Skeletal muscle satellite cell (primary cell): Measurements from ENCODE around the gene PCGF3.
A peak's percentile ranks its signal among the peaks of the same experiment; 100 is the strongest.
"Not testable (repeated sequence)": the region's sequence is repeated elsewhere in the genome, so short reads cannot be mapped to it uniquely, and the experiment has no call there.

Experiments
- H3K27me3 ChIP-seq: 2 replicates; pipeline ENCODE4 v1.7.0; 2013; ENCODE audit warnings: low read length; ENCODE audit not compliant: control insufficient read depth, insufficient read depth
- H3K36me3 ChIP-seq: 2 replicates; pipeline ENCODE4 v1.7.0; 2013; ENCODE audit warnings: mild to moderate bottlenecking, control low read depth, low read length; ENCODE audit not compliant: insufficient read depth
- H3K4me1 ChIP-seq: 2 replicates; pipeline ENCODE4 v1.7.0; 2013; ENCODE audit warnings: low read length; ENCODE audit not compliant: control insufficient read depth, insufficient read depth
- H3K4me2 ChIP-seq: 2 replicates; pipeline ENCODE4 v1.7.0; 2013; ENCODE audit warnings: mild to moderate bottlenecking, low read length
- H3K4me3 ChIP-seq: 2 replicates; pipeline ENCODE4 v1.7.0; 2013; ENCODE audit warnings: low read length
- H3K9ac ChIP-seq: 2 replicates; pipeline ENCODE4 v1.7.0; 2013; ENCODE audit warnings: mild to moderate bottlenecking, low read depth, low read length, moderate library complexity
- H3K9me3 ChIP-seq: replicated peaks from 2 replicates; pipeline ENCODE4 v1.7.0; 2013; ENCODE audit warnings: mild to moderate bottlenecking, control low read depth, low read length

Gene PCGF3

DNA sequence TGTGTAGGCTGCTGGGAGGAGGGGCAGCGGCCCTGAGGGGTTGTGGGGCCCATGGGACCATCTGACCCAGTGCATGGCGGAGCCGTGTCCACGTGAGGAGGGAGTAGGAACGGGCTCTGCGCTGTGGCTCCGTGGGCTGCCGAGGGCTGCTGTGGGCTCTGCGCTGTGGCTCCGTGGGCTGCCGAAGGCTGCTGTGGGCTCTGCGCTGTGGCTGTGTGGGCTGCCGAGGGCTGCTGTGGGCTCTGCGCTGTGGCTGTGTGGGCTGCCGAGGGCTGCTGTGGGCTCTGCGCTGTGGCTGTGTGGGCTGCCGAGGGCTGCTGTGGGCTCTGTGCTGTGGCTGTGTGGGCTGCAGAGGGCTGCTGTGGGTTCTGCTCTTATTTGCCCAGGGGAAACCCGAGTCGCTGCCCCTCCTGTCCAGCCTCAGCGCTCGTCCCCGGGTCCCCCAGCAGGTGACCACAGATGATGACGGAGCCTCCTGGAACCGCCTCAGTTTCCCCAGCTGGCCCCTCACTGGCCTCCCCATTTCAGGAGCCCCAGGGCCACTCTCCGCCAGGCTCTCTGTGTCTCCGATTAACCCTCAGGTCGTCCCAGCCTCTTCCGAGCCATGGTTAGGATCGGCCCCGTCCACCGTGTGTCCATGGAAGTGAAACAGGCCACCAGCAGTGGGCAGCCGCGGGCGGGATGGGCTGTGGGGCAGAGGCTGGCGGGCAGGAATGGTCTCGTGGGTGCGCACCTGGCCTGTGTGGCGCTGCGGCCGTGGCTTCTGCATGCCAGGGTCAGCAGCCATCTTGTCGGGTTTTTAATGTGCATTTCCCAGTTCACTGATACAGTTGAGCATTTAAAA lies 20.0 kb downstream of the PCGF3 start:
- peaks cover 11% of the 10 kb centered on the region for H3K36me3 ChIP-seq
- no peaks in the 10 kb centered on the region for H3K27me3 ChIP-seq
- H3K4me2 ChIP-seq = peak overlapping the region; percentile 77
- H3K4me3 ChIP-seq = peak overlapping the region; percentile 53
- H3K4me1 ChIP-seq = peaks cover 66% of the 10 kb centered on the region
- H3K9me3 ChIP-seq = no peaks in the 10 kb centered on the region
- peak overlapping the region; percentile 72 for H3K9ac ChIP-seq

DNA sequence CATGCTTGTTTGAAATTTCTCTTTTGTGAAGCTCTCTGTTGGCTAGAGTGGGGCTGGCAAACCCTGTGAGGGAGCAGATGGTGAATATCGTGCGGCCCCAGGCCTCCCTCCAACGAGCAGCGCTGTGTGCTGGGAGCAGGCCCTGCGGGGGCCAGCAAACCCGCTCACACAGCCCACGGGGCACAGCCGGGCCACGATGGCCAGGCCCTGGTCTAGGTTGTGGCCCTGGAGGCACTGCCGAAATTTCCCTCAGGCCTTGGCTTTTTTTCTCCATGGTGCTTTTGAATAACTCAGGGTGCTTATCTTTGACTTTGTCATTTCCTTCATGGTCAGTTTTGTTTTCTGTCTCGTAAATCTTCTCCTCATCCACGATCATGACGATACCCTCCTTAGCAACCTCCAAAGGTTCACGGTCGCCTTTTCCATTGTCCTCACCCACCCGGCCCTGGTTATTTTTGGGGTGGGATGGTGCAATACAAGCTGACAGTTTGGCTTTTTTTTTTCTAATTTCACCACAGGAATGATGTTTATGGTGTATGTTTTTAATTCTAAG lies 20.7 kb downstream of the PCGF3 start:
- H3K27me3 ChIP-seq = no peaks in the 10 kb centered on the region
- peaks cover 59% of the 10 kb centered on the region for H3K4me1 ChIP-seq
- peak overlapping the region; percentile 77 for H3K4me2 ChIP-seq
- H3K9ac ChIP-seq = peak overlapping the region; percentile 72
- H3K4me3 ChIP-seq = peak overlapping the region; percentile 53
- no peaks in the 10 kb centered on the region for H3K9me3 ChIP-seq
- peaks cover 18% of the 10 kb centered on the region for H3K36me3 ChIP-seq

GRCh38 chr4:726838-727237 lies 21.2 kb downstream of the PCGF3 start:
- H3K27me3 ChIP-seq = no peaks in the 10 kb centered on the region
- H3K4me2 ChIP-seq = peak overlapping the region; percentile 77
- peaks cover 18% of the 10 kb centered on the region for H3K36me3 ChIP-seq
- no peaks in the 10 kb centered on the region for H3K9me3 ChIP-seq
- H3K9ac ChIP-seq = peak overlapping the region; percentile 72
- peak overlapping the region; percentile 53 for H3K4me3 ChIP-seq
- H3K4me1 ChIP-seq = peaks cover 54% of the 10 kb centered on the region

GRCh38 chr4:727576-727975 lies 21.9 kb downstream of the PCGF3 start:
- H3K4me2 ChIP-seq = peak overlapping the region; percentile 25
- H3K9me3 ChIP-seq = no peaks in the 10 kb centered on the region
- H3K36me3 ChIP-seq = peaks cover 22% of the 10 kb centered on the region
- no peak overlapping the region for H3K9ac ChIP-seq
- H3K4me1 ChIP-seq = peaks cover 49% of the 10 kb centered on the region
- H3K27me3 ChIP-seq = no peaks in the 10 kb centered on the region
- H3K4me3 ChIP-seq = no peak overlapping the region

- Histone ChIP-seq H3K4me3 (no peak overlapping the region), H3K27me3 (no peaks in the 10 kb centered on the region), H3K9me3 (no peaks in the 10 kb centered on the region), H3K36me3 (peaks cover 37% of the 10 kb centered on the region), H3K9ac (no peak overlapping the region), H3K4me2 (peak overlapping the region; percentile 37), H3K4me1 (peaks cover 35% of the 10 kb centered on the region)
These were observed 24.0 kb downstream of the PCGF3 start for GRCh38 chr4:729336-730315.

GRCh38 chr4:730511-730910 lies 24.9 kb downstream of the PCGF3 start:
- Histone ChIP-seq H3K9ac (no peak overlapping the region), H3K4me3 (no peak overlapping the region), H3K36me3 (peaks cover 46% of the 10 kb centered on the region), H3K4me2 (no peak overlapping the region), H3K9me3 (no peaks in the 10 kb centered on the region), H3K27me3 (no peaks in the 10 kb centered on the region), H3K4me1 (peaks cover 34% of the 10 kb centered on the region)

DNA sequence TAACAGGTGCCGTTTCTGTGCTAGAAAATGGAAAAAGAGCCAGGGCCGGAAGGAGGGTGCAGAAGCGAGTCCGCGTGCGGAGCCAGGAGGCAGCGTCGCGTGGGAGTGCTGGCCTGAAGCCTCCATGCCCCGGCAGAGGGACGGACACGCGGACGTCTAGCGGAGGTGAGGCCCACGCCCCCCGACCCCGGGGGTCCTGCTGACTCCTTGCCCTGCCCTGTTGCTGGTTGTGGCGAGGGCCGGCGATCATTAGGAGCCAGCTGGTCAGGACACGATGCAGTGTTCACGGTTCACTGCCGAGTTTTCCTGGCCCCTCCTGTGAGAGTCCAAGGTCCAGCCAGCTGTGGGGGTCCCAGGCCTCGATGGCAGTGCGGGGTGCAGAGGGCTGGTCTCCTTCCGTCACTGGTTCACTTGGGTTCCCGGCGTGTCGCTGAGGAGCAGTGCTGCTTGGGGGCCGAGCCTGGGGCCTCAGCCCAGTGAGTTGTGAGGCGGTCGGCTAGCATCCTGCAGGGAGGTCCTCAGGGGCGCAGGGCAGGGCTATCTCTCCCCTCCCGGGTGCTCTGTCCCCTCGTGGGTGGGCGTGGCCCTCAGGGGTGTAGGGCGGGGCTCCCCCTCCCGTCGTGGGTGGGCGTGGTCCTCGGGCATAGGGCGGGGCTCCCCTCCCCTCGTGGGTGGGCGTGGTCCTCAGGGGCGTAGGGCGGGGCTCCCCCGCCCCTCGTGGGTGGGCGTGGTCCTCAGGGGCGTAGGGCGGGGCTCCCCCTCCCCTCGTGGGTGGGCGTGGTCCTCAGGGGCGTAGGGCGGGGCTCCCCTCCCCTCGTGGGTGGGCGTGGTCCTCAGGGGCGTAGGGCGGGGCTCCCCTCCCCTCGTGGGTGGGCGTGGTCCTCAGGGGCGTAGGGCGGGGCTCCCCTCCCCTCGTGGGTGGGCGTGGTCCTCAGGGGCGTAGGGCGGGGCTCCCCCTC lies 25.6 kb downstream of the PCGF3 start:
- not testable (repeated sequence) for H3K4me2 ChIP-seq, H3K9me3 ChIP-seq, H3K9ac ChIP-seq, H3K27me3 ChIP-seq, H3K4me3 ChIP-seq
- Histone ChIP-seq H3K4me1 (peaks cover 27% of the 10 kb centered on the region), H3K36me3 (peaks cover 48% of the 10 kb centered on the region)

GRCh38 chr4:731954-732353 lies 26.3 kb downstream of the PCGF3 start:
- not testable (repeated sequence) for H3K4me2 ChIP-seq, H3K9ac ChIP-seq, H3K27me3 ChIP-seq, H3K9me3 ChIP-seq, H3K4me3 ChIP-seq
- peaks cover 48% of the 10 kb centered on the region for H3K36me3 ChIP-seq
- peaks cover 19% of the 10 kb centered on the region for H3K4me1 ChIP-seq

DNA sequence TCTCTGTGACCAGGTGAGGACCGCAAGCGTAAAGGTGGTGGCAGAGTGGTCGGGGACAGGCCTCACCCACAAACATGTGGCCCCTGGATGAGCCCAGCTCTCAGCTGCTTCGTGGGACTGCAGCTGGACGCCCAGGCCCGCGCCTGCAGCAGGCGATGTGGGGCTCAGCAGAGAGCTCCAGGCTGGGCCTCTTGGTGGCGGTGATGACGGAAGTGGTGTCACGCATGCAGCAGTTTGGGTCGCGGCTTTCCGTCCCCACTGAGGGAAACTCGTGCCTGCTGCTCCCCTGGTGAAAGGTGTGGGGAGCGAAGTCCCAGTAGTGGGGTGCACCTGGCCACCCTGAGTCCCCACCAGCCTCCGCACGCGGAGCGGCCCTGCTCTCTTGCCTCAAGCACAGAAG lies 26.9 kb downstream of the PCGF3 start:
- no peak overlapping the region for H3K9ac ChIP-seq

GRCh38 chr4:732911-733630 lies 27.4 kb downstream of the PCGF3 start:
- H3K4me3 ChIP-seq = no peak overlapping the region
- H3K36me3 ChIP-seq = peaks cover 59% of the 10 kb centered on the region
- H3K27me3 ChIP-seq = no peaks in the 10 kb centered on the region
- no peak overlapping the region for H3K9ac ChIP-seq
- peaks cover 8% of the 10 kb centered on the region for H3K4me1 ChIP-seq
- no peak overlapping the region for H3K4me2 ChIP-seq
- no peaks in the 10 kb centered on the region for H3K9me3 ChIP-seq

More for the DNA sequence above, 26.9 kb downstream of the PCGF3 start:
- Histone ChIP-seq H3K4me1 (peaks cover 14% of the 10 kb centered on the region), H3K4me2 (no peak overlapping the region), H3K36me3 (peaks cover 53% of the 10 kb centered on the region), H3K9me3 (no peaks in the 10 kb centered on the region), H3K4me3 (no peak overlapping the region), H3K27me3 (no peaks in the 10 kb centered on the region)
